ENCODE measurements around the gene VARS1. TPM values are rescaled to one million over a fixed set of nuclear protein-coding genes. Genes with fewer than 3 reads are reported as not detected.
A peak's percentile ranks its signal among the peaks of the same experiment; 100 is the strongest.
"Not testable (repeated sequence)": the region's sequence is repeated elsewhere in the genome, so short reads cannot be mapped to it uniquely, and the experiment has no call there.

The VARS1 gene
- total RNA-seq: 10 to 100 TPM; 37.6 to 40.3 TPM
- polyA plus RNA-seq: 10 to 100 TPM; 27.5 to 37.8 (median 30.3) TPM
- 42.6 to 216 (median 49.1) reads per million in 6 experiments for total RNA-seq

GRCh38 chr6:31795616-31796298, at the start of gene VARS1:
Gene VARS1, minus strand, starts transcription at chr6:31795752. Its CDS starts 535 bp downstream, at chr6:31795217.
- H3K9me3 Mint-ChIP-seq: no peaks in the 10 kb centered on the region
- peaks cover 19 to 47% (median 46%) of the 10 kb centered on the region in 4 donors for H3K4me1 Mint-ChIP-seq
- peak within 1 kb of the TSS; percentile 88 to 97 (median 94) for H3K4me3 Mint-ChIP-seq
- H3K36me3 Mint-ChIP-seq: peaks cover 0 to 18% (median under 1%) of the 10 kb centered on the region in 3 donors
- DNase-seq: peak; percentile 63 to 91 (median 84)
- POLR2A ChIA-PET: interaction anchor here (0.7 to 4.3 kb wide), 17 partner anchors 10 to 146 kb away, joined by 3 to 63 read pairs (median 5); partner anchors contain the start of genes ABHD16A, BAG6, CLIC1 and DDAH2
- no peaks in the 10 kb centered on the region for H3K27me3 Mint-ChIP-seq
- peak; percentile 86 to 87 for ATAC-seq
- peak within 1 kb of the TSS; percentile 96 to 99 (median 98) for H3K27ac Mint-ChIP-seq

- POLR2A ChIA-PET: interaction anchor here (0.7 to 1.1 kb wide), 3 partner anchors 9 to 1015 kb away, joined by 3 to 5 read pairs (median 3); no protein-coding TSS in a partner anchor
- Mint-ChIP-seq H3K9me3 (no peaks in the 10 kb centered on the region), H3K27ac (peak overlapping the region in 4 of 10 donors; percentile 48 to 78 (median 68)), H3K4me3 (no peak overlapping the region), H3K36me3 (peaks cover 0 to 30% (median 4%) of the 10 kb centered on the region in 3 donors), H3K27me3 (no peaks in the 10 kb centered on the region), H3K4me1 (peaks cover under 1 to 7% (median 2%) of the 10 kb centered on the region in 4 donors)
- ATAC-seq: no peak
- no peak for DNase-seq
Observed at GRCh38 chr6:31844507-31844906, 49.0 kb upstream of the VARS1 start.

GRCh38 chr6:31842053-31842452, 46.5 kb upstream of the VARS1 start:
- Mint-ChIP-seq H3K27ac (peak overlapping the region in 3 of 10 donors; percentile 15 to 47 (median 36)), H3K4me1 (peaks cover 10 to 28% (median 19%) of the 10 kb centered on the region in 4 donors), H3K27me3 (no peaks in the 10 kb centered on the region), H3K36me3 (peaks cover 0 to 54% (median 12%) of the 10 kb centered on the region in 3 donors), H3K4me3 (no peak overlapping the region), H3K9me3 (no peaks in the 10 kb centered on the region)
- DNase-seq (no peak), ATAC-seq (no peak)
- POLR2A ChIA-PET: no interaction called here

- Mint-ChIP-seq H3K36me3 (peaks cover 0 to 61% (median 15%) of the 10 kb centered on the region in 3 donors), H3K4me1 (peaks cover 16 to 43% (median 37%) of the 10 kb centered on the region in 4 donors), H3K27ac (peak overlapping the region in 3 of 10 donors; percentile 48 to 99 (median 56))
- not testable (repeated sequence) for H3K4me3 Mint-ChIP-seq, H3K27me3 Mint-ChIP-seq, ATAC-seq, H3K9me3 Mint-ChIP-seq, DNase-seq
- POLR2A ChIA-PET: interaction anchor here (0.6 to 2.0 kb wide), 4 partner anchors 23 to 299 kb away, joined by 3 to 6 read pairs (median 3); partner anchors contain the start of gene NEU1
Observed at GRCh38 chr6:31839779-31840126, 44.2 kb upstream of the VARS1 start.

- peak overlapping the region in 7 of 10 donors; percentile 1 to 58 (median 20) for H3K4me3 Mint-ChIP-seq
- H3K27ac Mint-ChIP-seq: peak overlapping the region in 9 of 10 donors; percentile 9 to 99 (median 48)
- ATAC-seq (no peak), DNase-seq (no peak)
- peaks cover 17 to 46% (median 41%) of the 10 kb centered on the region in 4 donors for H3K4me1 Mint-ChIP-seq
- H3K9me3 Mint-ChIP-seq: no peaks in the 10 kb centered on the region
- H3K36me3 Mint-ChIP-seq: peaks cover 0 to 61% (median 15%) of the 10 kb centered on the region in 3 donors
- POLR2A ChIA-PET: interaction anchor here (0.6 to 2.0 kb wide), 5 partner anchors 9 to 298 kb away, joined by 3 to 7 read pairs (median 6); partner anchors contain the start of genes C6orf47 and NEU1
- no peaks in the 10 kb centered on the region for H3K27me3 Mint-ChIP-seq
Observed at GRCh38 chr6:31838968-31839367, 43.4 kb upstream of the VARS1 start.

GRCh38 chr6:31838114-31838553, 42.6 kb upstream of the VARS1 start:
- not testable (repeated sequence) for H3K27me3 Mint-ChIP-seq, DNase-seq, ATAC-seq, H3K9me3 Mint-ChIP-seq
- Mint-ChIP-seq H3K36me3 (peaks cover 0 to 59% (median 15%) of the 10 kb centered on the region in 3 donors), H3K4me3 (peak overlapping the region in 9 of 10 donors; percentile 2 to 100 (median 95)), H3K27ac (peak overlapping the region in 7 of 10 donors; percentile 43 to 99 (median 99)), H3K4me1 (peaks cover 17 to 48% (median 42%) of the 10 kb centered on the region in 4 donors)
- POLR2A ChIA-PET: interaction anchor here (0.6 to 2.0 kb wide), 4 partner anchors 8 to 177 kb away, joined by 3 to 7 read pairs (median 5); partner anchors contain the start of genes C6orf47, LY6G5C and NEU1

GRCh38 chr6:31837369-31838113, 42.0 kb upstream of the VARS1 start:
- Mint-ChIP-seq H3K27me3 (no peaks in the 10 kb centered on the region), H3K36me3 (peaks cover 0 to 57% (median 15%) of the 10 kb centered on the region in 3 donors), H3K27ac (peak overlapping the region; percentile 92 to 100 (median 99)), H3K9me3 (no peaks in the 10 kb centered on the region), H3K4me1 (peaks cover 17 to 51% (median 43%) of the 10 kb centered on the region in 4 donors), H3K4me3 (peak overlapping the region; percentile 91 to 100 (median 97))
- ATAC-seq (no peak), DNase-seq (no peak)
- POLR2A ChIA-PET: interaction anchor here (0.6 to 4.2 kb wide), 6 partner anchors 25 to 176 kb away, joined by 3 to 14 read pairs (median 5); partner anchors contain the start of genes C6orf47, CSNK2B, EHMT2 and GPANK1

- H3K27ac Mint-ChIP-seq: peak overlapping the region; percentile 94 to 100 (median 99)
- POLR2A ChIA-PET: interaction anchor here (0.6 to 4.2 kb wide), 8 partner anchors 26 to 194 kb away, joined by 4 to 14 read pairs (median 5); partner anchors contain the start of genes CSNK2B, DDAH2, EHMT2 and GPANK1
- H3K4me1 Mint-ChIP-seq: peaks cover 17 to 51% (median 43%) of the 10 kb centered on the region in 4 donors
- no peak for DNase-seq
- H3K36me3 Mint-ChIP-seq: peaks cover 0 to 57% (median 15%) of the 10 kb centered on the region in 3 donors
- no peaks in the 10 kb centered on the region for H3K9me3 Mint-ChIP-seq
- H3K27me3 Mint-ChIP-seq: no peaks in the 10 kb centered on the region
- ATAC-seq: peak in 1 of 2 donors; percentile 21
- H3K4me3 Mint-ChIP-seq: peak overlapping the region; percentile 91 to 100 (median 97)
Observed at GRCh38 chr6:31836474-31837368, 41.2 kb upstream of the VARS1 start.

GRCh38 chr6:31836047-31836473, 40.5 kb upstream of the VARS1 start:
- ATAC-seq: no peak
- Mint-ChIP-seq H3K27ac (peak overlapping the region; percentile 94 to 100 (median 99)), H3K9me3 (no peaks in the 10 kb centered on the region), H3K4me3 (peak overlapping the region; percentile 91 to 100 (median 97)), H3K4me1 (peaks cover 17 to 53% (median 43%) of the 10 kb centered on the region in 4 donors), H3K27me3 (no peaks in the 10 kb centered on the region), H3K36me3 (peaks cover 0 to 50% (median 15%) of the 10 kb centered on the region in 3 donors)
- DNase-seq: no peak
- POLR2A ChIA-PET: interaction anchor here (0.6 to 4.2 kb wide), 12 partner anchors 27 to 216 kb away, joined by 3 to 18 read pairs (median 5); partner anchors contain the start of genes CSNK2B, DDAH2, EHMT2 and GPANK1

- POLR2A ChIA-PET: interaction anchor here (0.5 to 4.2 kb wide), 24 partner anchors 8 to 1622 kb away, joined by 3 to 18 read pairs (median 5); partner anchors contain the start of genes ABHD16A, CSNK2B, EHMT2 and GPANK1
- H3K36me3 Mint-ChIP-seq: peaks cover 0 to 36% (median 11%) of the 10 kb centered on the region in 3 donors
- H3K4me3 Mint-ChIP-seq: peak overlapping the region; percentile 91 to 100 (median 97)
- no peaks in the 10 kb centered on the region for H3K27me3 Mint-ChIP-seq
- H3K4me1 Mint-ChIP-seq: peaks cover 22 to 66% (median 53%) of the 10 kb centered on the region in 4 donors
- H3K9me3 Mint-ChIP-seq: no peaks in the 10 kb centered on the region
- ATAC-seq: peak; percentile 76 to 80
- peak overlapping the region; percentile 94 to 100 (median 99) for H3K27ac Mint-ChIP-seq
- peak; percentile 64 to 92 (median 79) for DNase-seq
Observed at GRCh38 chr6:31834367-31835250, 39.1 kb upstream of the VARS1 start.

Measured in naive thymus-derived CD8-positive, alpha-beta T cell (primary cell).